Aorta (tissue), 5 donors: ENCODE results near the gene ABAT. TPM values are rescaled to one million over a fixed set of nuclear protein-coding genes. Genes with fewer than 3 reads are reported as not detected.

ENCODE experiments used
- ATAC-seq: fragments of 200-7000 bp; cut with Tn5 transposase; one replicate; pipeline ENCODE4 v1.9.1; 2022; ENCODE audit warnings: moderate library complexity; ENCODE audit not compliant: low FRiP score
- DNase-seq, 2 donors: peaks; one replicate each; pipeline ENCODE4 v3.0.0-alpha.2; 2020
- H3K27ac ChIP-seq, 2 donors: one replicate each; pipeline ENCODE4 v1.5.1; 2013; ENCODE audit warnings: low read length in 2 of 2, mild to moderate bottlenecking in 2 of 2, moderate library complexity in 2 of 2, control low read depth in 1 of 2, inconsistent platforms in 1 of 2, low read depth in 1 of 2
- H3K27me3 ChIP-seq, 2 donors: one replicate each; pipeline ENCODE4 v1.6.1; 2013; ENCODE audit warnings: control low read depth in 1 of 2, low read length in 1 of 2, mild to moderate bottlenecking in 1 of 2, moderate library complexity in 1 of 2; ENCODE audit not compliant: insufficient read depth in 2 of 2, control insufficient read depth in 1 of 2
- H3K36me3 ChIP-seq, 2 donors: one replicate each; pipeline ENCODE4 v1.6.1; 2013; ENCODE audit warnings: control low read depth in 1 of 2, low read length in 1 of 2, mild to moderate bottlenecking in 1 of 2; ENCODE audit not compliant: insufficient read depth in 2 of 2, control insufficient read depth in 1 of 2
- H3K4me1 ChIP-seq, 2 donors: one replicate each; pipeline ENCODE4 v1.6.1; 2013; ENCODE audit warnings: low read length in 2 of 2, control low read depth in 1 of 2, mild to moderate bottlenecking in 1 of 2, moderate library complexity in 1 of 2; ENCODE audit not compliant: insufficient read depth in 2 of 2, control insufficient read depth in 1 of 2
- H3K4me3 ChIP-seq, 2 donors: one replicate each; pipeline ENCODE4 v1.5.1; 2013; ENCODE audit warnings: low read length in 2 of 2, control low read depth in 1 of 2, mild to moderate bottlenecking in 1 of 2
- H3K9me3 ChIP-seq: one replicate; pipeline ENCODE4 v1.6.1; 2013; ENCODE audit warnings: mild to moderate bottlenecking, low read length; ENCODE audit not compliant: control insufficient read depth
- WGBS, 2 donors: extraction: QIAGEN DNeasy Blood & Tissue Kit; methylation state at CpG; one replicate each; pipeline ENCODE4 v1.1.7; 2013; 5-methylcytosine and 5-hydroxymethylcytosine counted together
- intact Hi-C, 2 donors: fragments of 100-400 bp; cut with DNase I; formaldehyde crosslinking; loops; one replicate each; pipeline versions ENCODE4 v1.14.2 to v1.15.0; 2022
- polyA plus RNA-seq, 2 donors: library from polyadenylated mRNA; stranded (reverse); fragments of 200-250 nt; gene quantifications; one replicate each; pipeline ENCODE4 v1.2.3, GENCODE V29; 2013
- total RNA-seq, 2 donors: library from RNA; stranded (reverse); fragmentation: NEBNext Ultra II Directional; extraction: Animal tissue kit (Norgen Biotek cat#: 25700); gene quantifications; one replicate each; pipeline ENCODE4 v1.2.1, GENCODE V29; 2021
- donor health status: healthy with polysubstance abuse.
- donor health status: Bipolar disorder and iron deficiency.
- donor health status: DM: no; HTN: no; CAD: no.
- donor health status: DM: no; HTN: no; CAD: no.
- donor health status: DM: yes; HTN: yes; CAD: no.

Gene ABAT
- total and polyA plus RNA-seq, 4 donors = 6.6 to 11.5 (median 9.6) TPM

DNA sequence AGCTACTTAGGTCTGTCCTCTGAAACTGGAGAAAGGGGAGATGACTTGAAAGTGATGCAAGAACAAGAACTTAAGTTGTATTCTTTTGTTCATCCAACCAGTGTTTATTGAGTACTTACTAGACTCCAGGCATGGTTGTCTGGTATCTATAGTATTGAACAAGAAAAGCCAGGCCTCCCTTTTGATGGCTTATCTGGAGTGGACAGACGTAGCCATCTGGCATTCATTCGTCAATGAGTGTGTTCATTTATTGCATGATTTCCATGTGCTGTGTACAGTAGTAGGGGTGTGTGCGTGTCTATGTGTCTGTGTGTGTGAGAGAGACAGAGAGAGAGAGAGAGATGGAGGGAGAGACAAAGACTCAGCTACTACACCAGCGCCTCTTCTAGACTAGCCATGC, 9.2 kb downstream of the ABAT start:
- Histone ChIP-seq H3K27ac (no peak overlapping the region), H3K9me3 (no peaks in the 10 kb centered on the region), H3K4me1 (no peaks in the 10 kb centered on the region), H3K27me3 (no peaks in the 10 kb centered on the region), H3K36me3 (no peaks in the 10 kb centered on the region), H3K4me3 (no peak overlapping the region)
- no peak for DNase-seq
- intact Hi-C loops = no loop called here
- 71 to 78% methylated on average over 4 of the region's 4 CpGs for WGBS, 2 donors
- ATAC-seq = no peak

DNA sequence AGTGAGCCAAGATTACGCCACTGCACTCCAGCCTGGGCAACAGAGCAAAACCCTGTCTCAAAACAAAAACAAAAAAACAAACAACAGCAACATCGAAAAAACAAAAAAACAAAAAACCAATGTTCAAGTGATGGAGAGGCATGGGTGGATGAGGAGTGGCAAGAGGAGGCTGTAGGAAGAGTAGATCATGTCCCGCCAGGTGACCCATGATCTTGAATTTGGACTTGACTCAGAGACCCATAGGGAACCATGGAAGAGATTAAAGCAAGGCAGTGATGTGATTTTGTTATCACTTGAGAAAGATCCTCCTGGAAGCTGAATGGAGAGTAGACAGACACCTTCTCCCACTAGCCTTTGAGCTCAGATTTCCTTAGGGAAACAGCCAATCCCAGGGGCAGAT, 11.2 kb downstream of the ABAT start:
- H3K36me3 ChIP-seq = peaks cover 0 to under 1% of the 10 kb centered on the region in 2 donors
- intact Hi-C loops = no loop called here
- no peaks in the 10 kb centered on the region for H3K27me3 ChIP-seq
- H3K9me3 ChIP-seq = peaks cover 6% of the 10 kb centered on the region
- ATAC-seq = no peak
- H3K27ac ChIP-seq = no peak overlapping the region
- 63 to 81% methylated on average over 3 of the region's 3 CpGs for WGBS, 2 donors
- H3K4me1 ChIP-seq = no peaks in the 10 kb centered on the region
- H3K4me3 ChIP-seq = no peak overlapping the region
- no peak for DNase-seq

DNA sequence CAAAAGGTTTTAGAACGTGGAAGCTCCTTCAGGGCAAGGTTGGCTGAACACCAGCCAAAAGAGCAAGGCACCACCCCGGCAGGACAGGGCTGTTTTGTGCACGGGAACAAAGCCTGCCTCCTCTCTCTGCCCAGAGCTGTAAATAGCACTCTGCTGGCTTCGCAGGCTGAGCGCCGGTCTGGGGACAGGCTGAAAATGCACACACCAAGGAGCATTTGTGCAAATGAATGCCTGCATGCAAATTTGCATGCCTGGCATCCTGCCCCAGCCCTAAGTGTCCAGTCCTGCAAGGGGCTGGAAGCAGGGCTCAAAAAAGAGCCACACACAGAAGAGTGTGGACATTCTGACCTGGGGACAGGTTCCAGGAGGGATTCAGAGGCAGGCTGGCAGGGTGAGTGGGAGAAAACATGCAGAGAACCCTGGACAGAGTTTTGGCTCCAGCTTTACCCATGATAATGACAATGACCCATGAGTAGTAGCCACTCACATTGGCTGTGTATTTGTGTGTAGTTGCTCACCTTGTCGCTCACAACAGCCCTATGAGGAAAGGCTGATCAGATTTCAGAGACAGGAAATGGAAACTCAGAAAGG, 11.7 kb downstream of the ABAT start:
- 16 to 17% methylated on average over 7 of the region's 7 CpGs for WGBS, 2 donors
- Histone ChIP-seq H3K27ac (no peak overlapping the region), H3K36me3 (peaks cover 0 to 2% of the 10 kb centered on the region in 2 donors), H3K4me3 (no peak overlapping the region), H3K27me3 (no peaks in the 10 kb centered on the region), H3K4me1 (no peaks in the 10 kb centered on the region), H3K9me3 (peaks cover 6% of the 10 kb centered on the region)
- DNase-seq (no peak), ATAC-seq (no peak)
- intact Hi-C loops = no loop called here

DNA sequence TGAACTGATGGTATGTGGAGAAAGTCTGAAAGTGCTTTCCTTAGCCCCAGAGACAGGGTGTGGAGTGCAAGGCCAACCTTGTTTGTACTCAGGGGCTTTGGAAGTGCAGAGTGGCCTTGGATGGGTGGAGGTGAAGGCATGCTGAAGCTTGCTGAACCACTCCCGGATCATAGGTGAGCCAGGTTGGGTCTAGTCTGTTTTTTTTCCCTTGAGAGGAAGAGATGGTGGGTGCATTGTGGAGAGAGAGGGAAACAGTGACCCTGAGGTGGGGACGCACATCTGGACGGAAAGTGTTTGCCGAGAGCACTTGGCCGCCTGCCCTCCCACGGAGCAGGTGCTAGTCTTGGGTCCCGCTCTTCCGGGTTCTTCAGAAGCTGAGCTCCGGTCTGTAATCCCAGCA, 12.5 kb downstream of the ABAT start:
- H3K4me3 ChIP-seq = no peak overlapping the region
- ATAC-seq = no peak
- H3K27ac ChIP-seq = no peak overlapping the region
- no peak for DNase-seq
- H3K36me3 ChIP-seq = peaks cover 0 to 2% of the 10 kb centered on the region in 2 donors
- 95 to 96% methylated on average over 9 of the region's 9 CpGs for WGBS, 2 donors
- peaks cover 6% of the 10 kb centered on the region for H3K9me3 ChIP-seq
- intact Hi-C loops = no loop called here
- no peaks in the 10 kb centered on the region for H3K27me3 ChIP-seq
- no peaks in the 10 kb centered on the region for H3K4me1 ChIP-seq

DNA sequence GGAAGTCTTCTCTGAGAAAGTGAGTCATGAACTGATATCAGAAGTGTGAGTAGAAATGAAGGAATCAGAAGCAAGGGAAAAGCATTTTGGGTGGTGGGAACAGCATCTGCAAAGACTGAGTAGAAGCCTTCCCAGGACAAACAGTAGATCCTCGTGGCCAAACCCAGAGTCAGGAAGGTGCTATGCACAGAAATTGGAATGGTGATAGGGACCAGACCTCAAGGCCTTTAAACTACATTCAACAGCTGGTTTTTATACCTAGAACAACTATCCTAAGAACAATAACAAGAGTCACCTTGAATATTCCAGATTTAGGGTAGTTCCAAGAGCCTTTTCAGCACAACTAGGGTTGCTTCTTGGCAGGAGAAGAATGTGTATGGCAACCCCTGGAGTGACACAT, 15.3 kb downstream of the ABAT start:
- H3K27me3 ChIP-seq = no peaks in the 10 kb centered on the region
- peaks cover 0 to 2% of the 10 kb centered on the region in 2 donors for H3K36me3 ChIP-seq
- ATAC-seq (no peak), DNase-seq (no peak)
- no peak overlapping the region for H3K27ac ChIP-seq
- intact Hi-C loops = no loop called here
- H3K4me1 ChIP-seq = no peaks in the 10 kb centered on the region
- no peak overlapping the region for H3K4me3 ChIP-seq
- peaks cover 6% of the 10 kb centered on the region for H3K9me3 ChIP-seq
- WGBS, 2 donors = 53 to 71% methylated on average over 1 of the region's 1 CpG

DNA sequence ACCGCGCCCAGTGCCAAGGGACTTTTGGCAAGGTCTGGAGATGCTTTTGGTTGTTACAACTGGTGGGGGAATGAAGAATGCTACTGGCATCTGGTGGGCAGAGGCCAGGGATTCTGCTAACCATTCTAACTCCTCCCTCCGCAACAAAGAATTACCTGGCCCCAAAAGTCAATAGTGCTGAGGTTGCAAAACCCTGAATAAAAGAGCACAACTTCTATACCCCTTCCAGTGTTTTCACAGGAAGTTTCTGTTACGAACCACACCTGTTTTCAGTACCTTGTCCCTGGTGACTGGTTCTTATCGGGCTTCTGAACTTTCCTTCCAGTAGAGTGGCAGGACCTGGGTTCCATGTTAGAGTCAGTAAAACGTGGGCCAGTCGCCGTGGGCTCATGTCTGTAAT, 17.3 kb downstream of the ABAT start:
- Histone ChIP-seq H3K27ac (no peak overlapping the region), H3K9me3 (peaks cover 6% of the 10 kb centered on the region), H3K36me3 (peaks cover 0 to 2% of the 10 kb centered on the region in 2 donors), H3K27me3 (no peaks in the 10 kb centered on the region), H3K4me1 (no peaks in the 10 kb centered on the region), H3K4me3 (no peak overlapping the region)
- ATAC-seq (no peak), DNase-seq (no peak)
- WGBS, 2 donors = 84 to 85% methylated on average over 8 of the region's 8 CpGs
- intact Hi-C loops = no loop called here

DNA sequence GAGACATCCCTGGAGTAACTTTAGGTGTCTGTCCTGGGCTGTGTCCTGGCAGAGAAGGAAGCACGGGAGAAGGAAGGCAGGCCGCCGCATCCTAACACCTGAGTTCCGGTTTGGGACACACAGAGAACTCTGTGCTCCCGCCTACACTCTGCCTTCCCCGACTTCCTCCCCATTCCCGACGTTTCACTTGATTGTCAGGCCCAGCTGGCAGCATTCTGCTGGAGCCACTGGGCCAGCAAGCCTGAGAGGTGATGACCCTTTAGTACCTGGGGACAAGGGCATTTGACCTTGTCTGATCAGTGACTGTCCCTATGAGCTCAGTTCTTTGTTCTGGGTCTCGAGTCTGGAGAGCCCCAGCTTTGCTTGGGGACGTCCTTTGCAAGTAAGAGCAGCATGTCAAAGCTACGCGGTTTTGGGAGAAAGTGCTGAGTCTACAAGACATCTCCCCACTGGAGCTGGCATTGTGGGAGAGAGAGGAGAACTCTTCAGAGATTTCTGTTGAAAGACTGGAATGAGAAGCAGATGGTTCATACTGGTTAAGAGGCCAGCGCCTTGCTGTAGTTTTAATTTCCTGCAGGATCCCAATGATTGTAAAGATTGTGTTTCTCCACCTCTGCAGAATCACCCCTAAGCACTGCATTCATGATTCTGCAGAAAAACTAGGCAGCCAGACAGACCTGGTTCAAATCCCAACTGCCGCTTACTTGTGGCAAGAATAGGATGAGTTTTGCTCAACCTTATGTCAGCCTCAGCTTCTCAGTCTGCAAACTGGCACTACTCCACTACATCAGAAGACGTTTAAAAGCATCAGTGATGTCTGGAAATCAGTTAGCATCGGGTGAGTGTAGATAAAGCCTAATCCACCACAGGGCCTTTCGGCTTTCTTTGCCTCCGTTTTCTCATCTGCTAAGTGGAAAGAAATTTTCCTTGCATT, 20.6 kb downstream of the ABAT start:
- no peaks in the 10 kb centered on the region for H3K4me1 ChIP-seq
- H3K9me3 ChIP-seq = peaks cover 1% of the 10 kb centered on the region
- no peak overlapping the region for H3K4me3 ChIP-seq
- H3K27me3 ChIP-seq = no peaks in the 10 kb centered on the region
- 67 to 75% methylated on average over 18 of the region's 18 CpGs for WGBS, 2 donors
- intact Hi-C loops = no loop called here
- peaks cover 0 to 2% of the 10 kb centered on the region in 2 donors for H3K36me3 ChIP-seq
- ATAC-seq (no peak), DNase-seq (no peak)
- no peak overlapping the region for H3K27ac ChIP-seq

DNA sequence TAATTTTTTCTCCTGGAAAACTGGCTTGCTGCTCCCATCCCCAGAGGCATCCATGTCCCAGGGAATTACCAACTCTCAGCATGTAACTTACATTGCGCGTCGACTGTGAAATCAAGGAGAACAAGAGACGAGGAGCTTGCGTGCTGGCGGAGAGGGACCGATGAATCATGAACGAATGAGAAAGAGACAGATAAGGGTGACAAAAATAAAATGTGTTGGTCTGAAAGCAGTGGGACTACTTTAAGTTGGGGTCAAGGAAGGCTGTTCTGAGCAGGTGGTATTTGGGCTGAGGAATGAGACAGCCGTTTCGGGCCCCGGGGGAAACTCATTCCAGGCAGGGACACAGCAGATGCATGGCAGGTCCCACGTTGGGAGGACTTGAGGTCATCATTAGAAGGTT, 22.5 kb downstream of the ABAT start:
- no peaks in the 10 kb centered on the region for H3K27me3 ChIP-seq
- no peak overlapping the region for H3K27ac ChIP-seq
- no peaks in the 10 kb centered on the region for H3K9me3 ChIP-seq
- no peaks in the 10 kb centered on the region for H3K36me3 ChIP-seq
- intact Hi-C loops = no loop called here
- ATAC-seq (no peak), DNase-seq (no peak)
- H3K4me3 ChIP-seq = no peak overlapping the region
- WGBS, 2 donors = 76 to 84% methylated on average over 12 of the region's 12 CpGs
- no peaks in the 10 kb centered on the region for H3K4me1 ChIP-seq

DNA sequence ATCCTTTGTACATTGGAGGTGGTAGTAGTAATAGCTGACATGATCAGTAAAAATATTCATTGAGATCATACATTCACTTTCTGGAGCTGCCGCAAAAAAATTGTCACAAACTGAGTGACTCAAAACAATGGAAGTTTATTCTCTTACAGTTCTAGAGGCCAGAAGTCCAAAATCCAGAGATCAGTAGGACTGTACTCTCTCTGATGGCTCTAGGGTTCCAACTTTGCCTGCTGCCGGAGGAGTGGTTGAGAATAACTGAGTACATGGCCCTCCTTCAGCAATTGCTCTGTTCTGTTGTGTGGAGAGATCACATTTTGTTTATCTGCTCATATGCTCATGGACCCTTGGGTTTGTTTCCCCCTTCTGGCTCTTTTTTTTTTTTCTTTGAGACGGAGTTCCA, 23.5 kb downstream of the ABAT start:
- intact Hi-C loops = no loop called here
- Histone ChIP-seq H3K27me3 (no peaks in the 10 kb centered on the region), H3K4me3 (no peak overlapping the region), H3K27ac (no peak overlapping the region), H3K4me1 (no peaks in the 10 kb centered on the region), H3K9me3 (no peaks in the 10 kb centered on the region), H3K36me3 (peaks cover 0 to 2% of the 10 kb centered on the region in 2 donors)
- WGBS, 2 donors = 27 to 30% methylated on average over 3 of the region's 3 CpGs
- DNase-seq (no peak), ATAC-seq (no peak)
